IMR-90 (cell line): ENCODE measurements around the gene USF1. TPM values are rescaled to one million over a fixed set of nuclear protein-coding genes. Genes with fewer than 3 reads are reported as not detected.

Source experiments
- ATAC-seq: fragments of 200-7000 bp; cut with Tn5 transposase; 2 replicates; pipeline ENCODE4 v1.9.1; 2020; ENCODE audit warnings: low read depth, mild to moderate bottlenecking, moderate library complexity
- BruUV-seq: library from RNA; stranded (reverse); fragments of 400-500 nt; replicated peaks from 2 replicates; lab custom pipeline; 2021; lab: Mats Ljungman, UMichigan
- CTCF ChIA-PET: fragments of 300-600 bp; formaldehyde crosslinking; extraction: SDS; loops from one replicate; lab custom pipeline; 2021; ENCODE audit warnings: antibody characterized with exemption; lab: Yijun Ruan, JAX
- POLR2A ChIA-PET: fragments of 300-600 bp; sonication (Branson Sonifier 250); formaldehyde crosslinking; loops from one replicate; lab custom pipeline; 2022; ENCODE audit warnings: antibody characterized with exemption; ENCODE audit not compliant: unreplicated experiment; lab: Charles Lee
- DNase-seq: peaks from one replicate; pipeline ENCODE4 v3.0.0; 2013
- H2AFZ ChIP-seq: replicated peaks from 2 replicates; pipeline ENCODE3; 2013; ENCODE audit warnings: low read length, mild to moderate bottlenecking; ENCODE audit not compliant: poor library complexity
- H2AK5ac ChIP-seq: 2 replicates; pipeline ENCODE4 v1.6.1; 2013; ENCODE audit warnings: low read depth, low read length, inconsistent platforms
- H2AK9ac ChIP-seq: replicated peaks from 2 replicates; pipeline ENCODE3; 2013; ENCODE audit warnings: mild to moderate bottlenecking, low read depth, low read length, moderate library complexity; ENCODE audit not compliant: poor library complexity
- H2BK120ac ChIP-seq: 2 replicates; pipeline ENCODE4 v1.6.1; 2013; ENCODE audit warnings: low read depth, low read length, inconsistent platforms
- H2BK15ac ChIP-seq: 3 replicates; pipeline ENCODE4 v1.6.1; 2013; ENCODE audit warnings: low read depth, low read length, inconsistent platforms
- H2BK20ac ChIP-seq: 2 replicates; pipeline ENCODE4 v1.6.1; 2013; ENCODE audit warnings: low read depth, mild to moderate bottlenecking, inconsistent platforms, low read length, moderate library complexity
- H2BK5ac ChIP-seq: 2 replicates; pipeline ENCODE4 v1.6.1; 2013; ENCODE audit warnings: mild to moderate bottlenecking, low read depth, low read length, inconsistent platforms; ENCODE audit not compliant: poor library complexity, severe bottlenecking
- H3K14ac ChIP-seq: replicated peaks from 2 replicates; pipeline ENCODE4 v1.6.1; 2013; ENCODE audit warnings: low read depth, low read length, inconsistent platforms
- H3K18ac ChIP-seq: 2 replicates; pipeline ENCODE4 v1.6.1; 2013; ENCODE audit warnings: low read depth, low read length, control low read depth
- H3K23ac ChIP-seq: 2 replicates; pipeline ENCODE4 v1.6.1; 2013; ENCODE audit warnings: low read depth, low read length, inconsistent platforms
- H3K27ac ChIP-seq: 2 replicates; pipeline ENCODE4 v1.5.1; 2013; ENCODE audit warnings: mild to moderate bottlenecking, control low read depth, low read length; ENCODE audit not compliant: insufficient read depth
- H3K27me3 ChIP-seq: 2 replicates; pipeline ENCODE4 v1.6.1; 2013; ENCODE audit warnings: low read length; ENCODE audit not compliant: control insufficient read depth, insufficient read depth
- H3K36me3 ChIP-seq: 2 replicates; pipeline ENCODE4 v1.6.1; 2013; ENCODE audit warnings: low read length, mixed read lengths; ENCODE audit not compliant: control insufficient read depth, insufficient read depth
- H3K4ac ChIP-seq: 2 replicates; pipeline ENCODE4 v1.6.1; 2013; ENCODE audit warnings: low read depth, low read length, inconsistent platforms
- H3K4me1 ChIP-seq: 2 replicates; pipeline ENCODE4 v1.6.1; 2013; ENCODE audit warnings: low read length, mixed read lengths; ENCODE audit not compliant: control insufficient read depth, insufficient read depth
- H3K4me2 ChIP-seq: 2 replicates; pipeline ENCODE4 v1.6.1; 2013; ENCODE audit warnings: low read depth, mild to moderate bottlenecking, control low read depth, low read length, moderate library complexity
- H3K4me3 ChIP-seq: 2 replicates; pipeline ENCODE4 v1.5.1; 2013; ENCODE audit warnings: low read depth, mild to moderate bottlenecking, control low read depth, low read length, moderate library complexity; ENCODE audit not compliant: insufficient read depth
- H3K56ac ChIP-seq: 2 replicates; pipeline ENCODE4 v1.6.1; 2013; ENCODE audit warnings: low read length, inconsistent platforms; ENCODE audit not compliant: insufficient read depth; ENCODE audit errors: extremely low read depth
- H3K79me1 ChIP-seq, 2 experiments: 2 replicates each; pipeline ENCODE4 v1.6.1; 2013; ENCODE audit warnings: low read length in 2 of 2, inconsistent platforms in 1 of 2, low read depth in 1 of 2
- H3K9ac ChIP-seq: 2 replicates; pipeline ENCODE4 v1.6.1; 2013; ENCODE audit warnings: low read depth, low read length, control low read depth
- H3K9me1 ChIP-seq: 2 replicates; pipeline ENCODE4 v1.6.1; 2013; ENCODE audit warnings: low read length, inconsistent platforms; ENCODE audit not compliant: insufficient read depth
- H3K9me3 ChIP-seq: 2 replicates; pipeline ENCODE4 v1.6.1; 2013; ENCODE audit warnings: low read length; ENCODE audit not compliant: control insufficient read depth, insufficient read depth
- H4K20me1 ChIP-seq: 2 replicates; pipeline ENCODE4 v1.6.1; 2013; ENCODE audit warnings: low read length, inconsistent platforms; ENCODE audit not compliant: insufficient read depth
- H4K5ac ChIP-seq: 2 replicates; pipeline ENCODE4 v1.6.1; 2013; ENCODE audit warnings: mild to moderate bottlenecking, low read depth, low read length, control low read depth
- H4K8ac ChIP-seq, 2 experiments: 2 replicates each; pipeline ENCODE4 v1.6.1; 2013; ENCODE audit warnings: low read depth in 2 of 2, low read length in 2 of 2, control low read depth in 1 of 2, inconsistent platforms in 1 of 2
- H4K91ac ChIP-seq: 2 replicates; pipeline ENCODE4 v1.6.1; 2013; ENCODE audit warnings: low read depth, low read length, inconsistent platforms; ENCODE audit not compliant: insufficient read depth
- BHLHE40 ChIP-seq: fragments of 150-350 bp; IDR thresholded peaks from 2 replicates; pipeline ENCODE4 v1.6.1; 2016; ENCODE audit warnings: mild to moderate bottlenecking, low read depth, low read length
- CEBPB ChIP-seq: IDR thresholded peaks from 2 replicates; pipeline ENCODE4 v1.6.1; 2012; ENCODE audit warnings: low read depth, low read length, improper control_type of control experiment
- CHD1 ChIP-seq: IDR thresholded peaks from 2 replicates; pipeline ENCODE4 v1.6.1; 2012; ENCODE audit warnings: low read depth, low read length, improper control_type of control experiment
- FOS ChIP-seq: fragments of 150-350 bp; IDR thresholded peaks from 2 replicates; pipeline ENCODE4 v1.6.1; 2016; ENCODE audit warnings: low read depth, low read length
- MAFK ChIP-seq: IDR thresholded peaks from 2 replicates; pipeline ENCODE4 v1.6.1; 2012; ENCODE audit warnings: low read depth, low read length, improper control_type of control experiment
- MAZ ChIP-seq: IDR thresholded peaks from 2 replicates; pipeline ENCODE4 v1.6.1; 2012; ENCODE audit warnings: low read depth, mild to moderate bottlenecking, low read length, improper control_type of control experiment, moderate library complexity, borderline replicate concordance
- MXI1 ChIP-seq: IDR thresholded peaks from 2 replicates; pipeline ENCODE4 v1.6.1; 2012; ENCODE audit warnings: low read depth, mild to moderate bottlenecking, low read length, moderate library complexity, borderline replicate concordance
- NFE2L2 ChIP-seq: fragments of 150-350 bp; IDR thresholded peaks from 2 replicates; pipeline ENCODE4 v1.6.1; 2016; ENCODE audit warnings: low read depth, mild to moderate bottlenecking, low read length
- POLR2A ChIP-seq: IDR thresholded peaks from 2 replicates; pipeline ENCODE4 v1.6.1; 2012; ENCODE audit warnings: mild to moderate bottlenecking, low read depth, low read length
- RAD21 ChIP-seq: IDR thresholded peaks from 2 replicates; pipeline ENCODE4 v1.6.1; 2012; ENCODE audit warnings: low read length, improper control_type of control experiment
- RCOR1 ChIP-seq: IDR thresholded peaks from 2 replicates; pipeline ENCODE4 v1.6.1; 2012; ENCODE audit warnings: mild to moderate bottlenecking, low read length, improper control_type of control experiment; ENCODE audit not compliant: insufficient replicate concordance
- RFX5 ChIP-seq: IDR thresholded peaks from 2 replicates; pipeline ENCODE4 v1.8.0; 2012; ENCODE audit warnings: low read depth, mild to moderate bottlenecking, low read length, moderate library complexity
- SMC3 ChIP-seq: fragments of 150-350 bp; IDR thresholded peaks from 2 replicates; pipeline ENCODE4 v1.6.1; 2016; ENCODE audit warnings: low read depth, mild to moderate bottlenecking, antibody characterized with exemption, low read length, moderate library complexity
- WGBS, 2 experiments: methylation state at CpG; one replicate each; pipeline versions ENCODE4 v1.1.5 to v1.1.7; 2013; ENCODE audit warnings: missing lambda C conversion rate in 2 of 2; ENCODE audit not compliant: insufficient read length in 1 of 2; ENCODE audit errors: extremely low coverage in 2 of 2; 5-methylcytosine and 5-hydroxymethylcytosine counted together
- dilution Hi-C: fragments of 300-500 bp; cut with HindIII; formaldehyde crosslinking; loops from one replicate; pipeline ENCODE4 v1.14.3; 2018; ENCODE audit warnings: low sequenced_read_pairs; ENCODE audit not compliant: unreplicated experiment
- in situ Hi-C: fragments of 300-500 bp; cut with MboI; formaldehyde crosslinking; loops from 3 replicates; pipeline ENCODE4 v1.14.3; 2019; ENCODE audit warnings: low sequenced_read_pairs, inconsistent platforms, mixed read lengths
- intact Hi-C: fragments of 100-400 bp; cut with micrococcal nuclease; formaldehyde crosslinking; loops from 2 replicates; pipeline ENCODE4 v1.10.0; 2022
- polyA plus RNA-seq, 3 experiments: library from polyadenylated mRNA; depleted of rRNA; stranded (reverse); fragments of >200 nt; gene quantifications; 2 replicates each; pipeline ENCODE4 v1.2.3, GENCODE V29; 2012; ENCODE audit warnings: low replicate concordance in 1 of 3
- total RNA-seq: library from RNA; depleted of rRNA; stranded (reverse); fragments of >200 nt; gene quantifications from 2 replicates; pipeline ENCODE4 v1.2.3, GENCODE V29; 2012
- TF ChIP-seq, protein P1 (sequence below): fragments of 150-350 bp; IDR thresholded peaks from 2 replicates; pipeline ENCODE4 v1.6.1; 2017; ENCODE audit warnings: mild to moderate bottlenecking, antibody characterized with exemption, low read length, low read depth
- TF ChIP-seq, protein P2 (sequence below): fragments of 150-350 bp; IDR thresholded peaks from 2 replicates; pipeline ENCODE4 v1.6.1; 2016; ENCODE audit warnings: low read depth, mild to moderate bottlenecking, low read length, moderate library complexity, borderline replicate concordance
- TF ChIP-seq, protein P3 (sequence below): conservative IDR thresholded peaks from 2 replicates; pipeline ENCODE4 v1.5.1; 2012; ENCODE audit warnings: mild to moderate bottlenecking, low read depth, low read length, improper control_type of control experiment

USF1 gene
- total and polyA plus RNA-seq, 2 of the 4 experiments (the other 2 are of a cell fraction): 37.1 to 78.9 TPM

DNA sequence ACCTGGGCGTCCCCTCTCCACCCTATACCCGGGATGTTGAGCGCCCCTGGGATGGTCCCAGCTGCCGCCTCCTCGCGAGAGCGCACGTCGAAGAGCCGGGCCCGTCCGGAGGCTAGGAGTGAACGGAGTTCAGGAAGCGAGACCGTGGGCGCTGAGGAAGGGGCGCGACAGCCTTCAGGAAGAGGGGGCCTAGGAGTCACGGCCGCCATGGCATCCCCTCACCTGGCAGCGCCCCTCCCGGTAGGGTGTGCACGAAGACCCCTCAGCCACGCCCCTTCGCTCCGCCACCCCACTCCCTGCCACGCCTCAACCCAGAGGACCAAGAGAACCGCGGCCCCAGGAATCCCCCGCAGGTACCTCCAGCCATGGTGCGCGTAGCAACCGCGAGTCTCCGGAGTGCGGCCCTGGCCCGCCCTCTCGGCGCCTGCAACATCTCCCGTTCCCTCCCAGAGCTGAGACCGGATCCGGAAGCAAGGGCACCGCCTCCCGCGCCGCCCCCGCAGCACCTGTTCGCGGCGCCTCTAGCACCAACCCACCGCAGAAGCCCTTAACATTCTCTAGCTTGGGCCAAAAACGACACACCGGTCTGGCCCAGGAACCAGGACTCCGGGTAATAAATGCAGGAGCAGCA is 7.1 kb downstream of the USF1 start, which contains the start of gene TSTD1:
TSS of gene TSTD1 (minus strand) at position 442 of the 631 bp plus-strand sequence. CDS start at position 367, 75 bp downstream.
- no TSS peak for BruUV-seq
- H3K27me3 ChIP-seq: no peaks in the 10 kb centered on the region
- no peak within 1 kb of the TSS for H3K9ac ChIP-seq
- ChIA-PET POLR2A (no interaction called here), CTCF (no interaction called here)
- no peak for ATAC-seq
- no peak within 1 kb of the TSS for H3K18ac ChIP-seq
- TF ChIP-seq CHD1: no peak
- TF ChIP-seq MXI1: no peak
- TF ChIP-seq MAZ: no peak
- TF ChIP-seq POLR2A: no peak
- TF ChIP-seq BHLHE40: no peak
- no peak for TF ChIP-seq FOS
- no peak for TF ChIP-seq SMC3
- no peak for TF ChIP-seq MAFK
- TF ChIP-seq, protein P1, sequence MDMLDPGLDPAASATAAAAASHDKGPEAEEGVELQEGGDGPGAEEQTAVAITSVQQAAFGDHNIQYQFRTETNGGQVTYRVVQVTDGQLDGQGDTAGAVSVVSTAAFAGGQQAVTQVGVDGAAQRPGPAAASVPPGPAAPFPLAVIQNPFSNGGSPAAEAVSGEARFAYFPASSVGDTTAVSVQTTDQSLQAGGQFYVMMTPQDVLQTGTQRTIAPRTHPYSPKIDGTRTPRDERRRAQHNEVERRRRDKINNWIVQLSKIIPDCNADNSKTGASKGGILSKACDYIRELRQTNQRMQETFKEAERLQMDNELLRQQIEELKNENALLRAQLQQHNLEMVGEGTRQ: no peak
- no peak for TF ChIP-seq RFX5
- TF ChIP-seq RCOR1: no peak
- no peak for TF ChIP-seq CEBPB
- TF ChIP-seq, protein P2, sequence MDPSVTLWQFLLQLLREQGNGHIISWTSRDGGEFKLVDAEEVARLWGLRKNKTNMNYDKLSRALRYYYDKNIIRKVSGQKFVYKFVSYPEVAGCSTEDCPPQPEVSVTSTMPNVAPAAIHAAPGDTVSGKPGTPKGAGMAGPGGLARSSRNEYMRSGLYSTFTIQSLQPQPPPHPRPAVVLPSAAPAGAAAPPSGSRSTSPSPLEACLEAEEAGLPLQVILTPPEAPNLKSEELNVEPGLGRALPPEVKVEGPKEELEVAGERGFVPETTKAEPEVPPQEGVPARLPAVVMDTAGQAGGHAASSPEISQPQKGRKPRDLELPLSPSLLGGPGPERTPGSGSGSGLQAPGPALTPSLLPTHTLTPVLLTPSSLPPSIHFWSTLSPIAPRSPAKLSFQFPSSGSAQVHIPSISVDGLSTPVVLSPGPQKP: no peak
- TF ChIP-seq, protein P3, sequence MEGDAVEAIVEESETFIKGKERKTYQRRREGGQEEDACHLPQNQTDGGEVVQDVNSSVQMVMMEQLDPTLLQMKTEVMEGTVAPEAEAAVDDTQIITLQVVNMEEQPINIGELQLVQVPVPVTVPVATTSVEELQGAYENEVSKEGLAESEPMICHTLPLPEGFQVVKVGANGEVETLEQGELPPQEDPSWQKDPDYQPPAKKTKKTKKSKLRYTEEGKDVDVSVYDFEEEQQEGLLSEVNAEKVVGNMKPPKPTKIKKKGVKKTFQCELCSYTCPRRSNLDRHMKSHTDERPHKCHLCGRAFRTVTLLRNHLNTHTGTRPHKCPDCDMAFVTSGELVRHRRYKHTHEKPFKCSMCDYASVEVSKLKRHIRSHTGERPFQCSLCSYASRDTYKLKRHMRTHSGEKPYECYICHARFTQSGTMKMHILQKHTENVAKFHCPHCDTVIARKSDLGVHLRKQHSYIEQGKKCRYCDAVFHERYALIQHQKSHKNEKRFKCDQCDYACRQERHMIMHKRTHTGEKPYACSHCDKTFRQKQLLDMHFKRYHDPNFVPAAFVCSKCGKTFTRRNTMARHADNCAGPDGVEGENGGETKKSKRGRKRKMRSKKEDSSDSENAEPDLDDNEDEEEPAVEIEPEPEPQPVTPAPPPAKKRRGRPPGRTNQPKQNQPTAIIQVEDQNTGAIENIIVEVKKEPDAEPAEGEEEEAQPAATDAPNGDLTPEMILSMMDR: no peak
- TF ChIP-seq NFE2L2: no peak
- no peak for TF ChIP-seq RAD21
- no peak within 1 kb of the TSS for H3K56ac ChIP-seq
- H3K27ac ChIP-seq: no peak within 1 kb of the TSS
- no peaks in the 10 kb centered on the region; the same call in 1 of the 2 replicates for H4K20me1 ChIP-seq
- H2BK15ac ChIP-seq: no peak within 1 kb of the TSS
- no peak within 1 kb of the TSS for H2BK5ac ChIP-seq
- H4K91ac ChIP-seq: no peak within 1 kb of the TSS
- no peaks in the 10 kb centered on the region for H3K4me1 ChIP-seq
- no peak within 1 kb of the TSS for H3K14ac ChIP-seq
- no peak within 1 kb of the TSS for H2AFZ ChIP-seq
- H4K5ac ChIP-seq: no peak within 1 kb of the TSS
- no peak within 1 kb of the TSS for H4K8ac ChIP-seq
- H2BK20ac ChIP-seq: no peak within 1 kb of the TSS
- H2AK9ac ChIP-seq: no peak within 1 kb of the TSS
- in situ Hi-C loops: no loop called here
- dilution Hi-C loops: no loop called here
- H3K36me3 ChIP-seq: peaks cover 42% of the 10 kb centered on the region
- H3K4ac ChIP-seq: no peak within 1 kb of the TSS
- H3K9me1 ChIP-seq: no peaks in the 10 kb centered on the region
- H3K4me2 ChIP-seq: no peak within 1 kb of the TSS
- peaks cover 8 to 21% of the 10 kb centered on the region in 2 experiments; a peak in 3 of 4 replicates for H3K79me1 ChIP-seq
- intact Hi-C loops: no loop called here
- H2BK120ac ChIP-seq: no peak within 1 kb of the TSS
- H2AK5ac ChIP-seq: no peak within 1 kb of the TSS
- H3K9me3 ChIP-seq: no peaks in the 10 kb centered on the region
- DNase-seq: no peak
- WGBS, 2 experiments: 75% methylated on average over 31 of the region's 54 CpGs; no CpG with 5 or more reads in 1 of the 2 experiments
- no peak within 1 kb of the TSS for H3K23ac ChIP-seq
- no peak within 1 kb of the TSS for H3K4me3 ChIP-seq
